IMR-90 (cell line): Measurements from ENCODE around the gene LZTFL1. TPM values are rescaled to one million over a fixed set of nuclear protein-coding genes. Genes with fewer than 3 reads are reported as not detected.

Experiments used
- ATAC-seq: fragments of 200-7000 bp; cut with Tn5 transposase; 2 replicates; pipeline ENCODE4 v1.9.1; 2020; ENCODE audit warnings: low read depth, mild to moderate bottlenecking, moderate library complexity
- BruUV-seq: library from RNA; stranded (reverse); fragments of 400-500 nt; replicated peaks from 2 replicates; lab custom pipeline; 2021; lab: Mats Ljungman, UMichigan
- CTCF ChIA-PET: fragments of 300-600 bp; formaldehyde crosslinking; extraction: SDS; loops from one replicate; lab custom pipeline; 2021; ENCODE audit warnings: antibody characterized with exemption; lab: Yijun Ruan, JAX
- POLR2A ChIA-PET: fragments of 300-600 bp; sonication (Branson Sonifier 250); formaldehyde crosslinking; loops from one replicate; lab custom pipeline; 2022; ENCODE audit warnings: antibody characterized with exemption; ENCODE audit not compliant: unreplicated experiment; lab: Charles Lee
- DNase-seq: peaks from one replicate; pipeline ENCODE4 v3.0.0; 2013
- H2AFZ ChIP-seq: replicated peaks from 2 replicates; pipeline ENCODE3; 2013; ENCODE audit warnings: low read length, mild to moderate bottlenecking; ENCODE audit not compliant: poor library complexity
- H2AK5ac ChIP-seq: 2 replicates; pipeline ENCODE4 v1.6.1; 2013; ENCODE audit warnings: low read depth, low read length, inconsistent platforms
- H2AK9ac ChIP-seq: replicated peaks from 2 replicates; pipeline ENCODE3; 2013; ENCODE audit warnings: mild to moderate bottlenecking, low read depth, low read length, moderate library complexity; ENCODE audit not compliant: poor library complexity
- H2BK120ac ChIP-seq: 2 replicates; pipeline ENCODE4 v1.6.1; 2013; ENCODE audit warnings: low read depth, low read length, inconsistent platforms
- H2BK15ac ChIP-seq: 3 replicates; pipeline ENCODE4 v1.6.1; 2013; ENCODE audit warnings: low read depth, low read length, inconsistent platforms
- H2BK20ac ChIP-seq: 2 replicates; pipeline ENCODE4 v1.6.1; 2013; ENCODE audit warnings: low read depth, mild to moderate bottlenecking, inconsistent platforms, low read length, moderate library complexity
- H2BK5ac ChIP-seq: 2 replicates; pipeline ENCODE4 v1.6.1; 2013; ENCODE audit warnings: mild to moderate bottlenecking, low read depth, low read length, inconsistent platforms; ENCODE audit not compliant: poor library complexity, severe bottlenecking
- H3K14ac ChIP-seq: replicated peaks from 2 replicates; pipeline ENCODE4 v1.6.1; 2013; ENCODE audit warnings: low read depth, low read length, inconsistent platforms
- H3K18ac ChIP-seq: 2 replicates; pipeline ENCODE4 v1.6.1; 2013; ENCODE audit warnings: low read depth, low read length, control low read depth
- H3K23ac ChIP-seq: 2 replicates; pipeline ENCODE4 v1.6.1; 2013; ENCODE audit warnings: low read depth, low read length, inconsistent platforms
- H3K27ac ChIP-seq: 2 replicates; pipeline ENCODE4 v1.5.1; 2013; ENCODE audit warnings: mild to moderate bottlenecking, control low read depth, low read length; ENCODE audit not compliant: insufficient read depth
- H3K27me3 ChIP-seq: 2 replicates; pipeline ENCODE4 v1.6.1; 2013; ENCODE audit warnings: low read length; ENCODE audit not compliant: control insufficient read depth, insufficient read depth
- H3K36me3 ChIP-seq: 2 replicates; pipeline ENCODE4 v1.6.1; 2013; ENCODE audit warnings: low read length, mixed read lengths; ENCODE audit not compliant: control insufficient read depth, insufficient read depth
- H3K4ac ChIP-seq: 2 replicates; pipeline ENCODE4 v1.6.1; 2013; ENCODE audit warnings: low read depth, low read length, inconsistent platforms
- H3K4me1 ChIP-seq: 2 replicates; pipeline ENCODE4 v1.6.1; 2013; ENCODE audit warnings: low read length, mixed read lengths; ENCODE audit not compliant: control insufficient read depth, insufficient read depth
- H3K4me2 ChIP-seq: 2 replicates; pipeline ENCODE4 v1.6.1; 2013; ENCODE audit warnings: low read depth, mild to moderate bottlenecking, control low read depth, low read length, moderate library complexity
- H3K4me3 ChIP-seq: 2 replicates; pipeline ENCODE4 v1.5.1; 2013; ENCODE audit warnings: low read depth, mild to moderate bottlenecking, control low read depth, low read length, moderate library complexity; ENCODE audit not compliant: insufficient read depth
- H3K56ac ChIP-seq: 2 replicates; pipeline ENCODE4 v1.6.1; 2013; ENCODE audit warnings: low read length, inconsistent platforms; ENCODE audit not compliant: insufficient read depth; ENCODE audit errors: extremely low read depth
- H3K79me1 ChIP-seq, 2 experiments: 2 replicates each; pipeline ENCODE4 v1.6.1; 2013; ENCODE audit warnings: low read length in 2 of 2, inconsistent platforms in 1 of 2, low read depth in 1 of 2
- H3K9ac ChIP-seq: 2 replicates; pipeline ENCODE4 v1.6.1; 2013; ENCODE audit warnings: low read depth, low read length, control low read depth
- H3K9me1 ChIP-seq: 2 replicates; pipeline ENCODE4 v1.6.1; 2013; ENCODE audit warnings: low read length, inconsistent platforms; ENCODE audit not compliant: insufficient read depth
- H3K9me3 ChIP-seq: 2 replicates; pipeline ENCODE4 v1.6.1; 2013; ENCODE audit warnings: low read length; ENCODE audit not compliant: control insufficient read depth, insufficient read depth
- H4K20me1 ChIP-seq: 2 replicates; pipeline ENCODE4 v1.6.1; 2013; ENCODE audit warnings: low read length, inconsistent platforms; ENCODE audit not compliant: insufficient read depth
- H4K5ac ChIP-seq: 2 replicates; pipeline ENCODE4 v1.6.1; 2013; ENCODE audit warnings: mild to moderate bottlenecking, low read depth, low read length, control low read depth
- H4K8ac ChIP-seq, 2 experiments: 2 replicates each; pipeline ENCODE4 v1.6.1; 2013; ENCODE audit warnings: low read depth in 2 of 2, low read length in 2 of 2, control low read depth in 1 of 2, inconsistent platforms in 1 of 2
- H4K91ac ChIP-seq: 2 replicates; pipeline ENCODE4 v1.6.1; 2013; ENCODE audit warnings: low read depth, low read length, inconsistent platforms; ENCODE audit not compliant: insufficient read depth
- BHLHE40 ChIP-seq: fragments of 150-350 bp; IDR thresholded peaks from 2 replicates; pipeline ENCODE4 v1.6.1; 2016; ENCODE audit warnings: mild to moderate bottlenecking, low read depth, low read length
- CEBPB ChIP-seq: IDR thresholded peaks from 2 replicates; pipeline ENCODE4 v1.6.1; 2012; ENCODE audit warnings: low read depth, low read length, improper control_type of control experiment
- CHD1 ChIP-seq: IDR thresholded peaks from 2 replicates; pipeline ENCODE4 v1.6.1; 2012; ENCODE audit warnings: low read depth, low read length, improper control_type of control experiment
- FOS ChIP-seq: fragments of 150-350 bp; IDR thresholded peaks from 2 replicates; pipeline ENCODE4 v1.6.1; 2016; ENCODE audit warnings: low read depth, low read length
- MAFK ChIP-seq: IDR thresholded peaks from 2 replicates; pipeline ENCODE4 v1.6.1; 2012; ENCODE audit warnings: low read depth, low read length, improper control_type of control experiment
- MAZ ChIP-seq: IDR thresholded peaks from 2 replicates; pipeline ENCODE4 v1.6.1; 2012; ENCODE audit warnings: low read depth, mild to moderate bottlenecking, low read length, improper control_type of control experiment, moderate library complexity, borderline replicate concordance
- MXI1 ChIP-seq: IDR thresholded peaks from 2 replicates; pipeline ENCODE4 v1.6.1; 2012; ENCODE audit warnings: low read depth, mild to moderate bottlenecking, low read length, moderate library complexity, borderline replicate concordance
- NFE2L2 ChIP-seq: fragments of 150-350 bp; IDR thresholded peaks from 2 replicates; pipeline ENCODE4 v1.6.1; 2016; ENCODE audit warnings: low read depth, mild to moderate bottlenecking, low read length
- POLR2A ChIP-seq: IDR thresholded peaks from 2 replicates; pipeline ENCODE4 v1.6.1; 2012; ENCODE audit warnings: mild to moderate bottlenecking, low read depth, low read length
- RAD21 ChIP-seq: IDR thresholded peaks from 2 replicates; pipeline ENCODE4 v1.6.1; 2012; ENCODE audit warnings: low read length, improper control_type of control experiment
- RCOR1 ChIP-seq: IDR thresholded peaks from 2 replicates; pipeline ENCODE4 v1.6.1; 2012; ENCODE audit warnings: mild to moderate bottlenecking, low read length, improper control_type of control experiment; ENCODE audit not compliant: insufficient replicate concordance
- RFX5 ChIP-seq: IDR thresholded peaks from 2 replicates; pipeline ENCODE4 v1.8.0; 2012; ENCODE audit warnings: low read depth, mild to moderate bottlenecking, low read length, moderate library complexity
- SMC3 ChIP-seq: fragments of 150-350 bp; IDR thresholded peaks from 2 replicates; pipeline ENCODE4 v1.6.1; 2016; ENCODE audit warnings: low read depth, mild to moderate bottlenecking, antibody characterized with exemption, low read length, moderate library complexity
- WGBS, 2 experiments: methylation state at CpG; one replicate each; pipeline versions ENCODE4 v1.1.5 to v1.1.7; 2013; ENCODE audit warnings: missing lambda C conversion rate in 2 of 2; ENCODE audit not compliant: insufficient read length in 1 of 2; ENCODE audit errors: extremely low coverage in 2 of 2; 5-methylcytosine and 5-hydroxymethylcytosine counted together
- dilution Hi-C: fragments of 300-500 bp; cut with HindIII; formaldehyde crosslinking; loops from one replicate; pipeline ENCODE4 v1.14.3; 2018; ENCODE audit warnings: low sequenced_read_pairs; ENCODE audit not compliant: unreplicated experiment
- in situ Hi-C: fragments of 300-500 bp; cut with MboI; formaldehyde crosslinking; loops from 3 replicates; pipeline ENCODE4 v1.14.3; 2019; ENCODE audit warnings: low sequenced_read_pairs, inconsistent platforms, mixed read lengths
- intact Hi-C: fragments of 100-400 bp; cut with micrococcal nuclease; formaldehyde crosslinking; loops from 2 replicates; pipeline ENCODE4 v1.10.0; 2022
- polyA plus RNA-seq, 3 experiments: library from polyadenylated mRNA; depleted of rRNA; stranded (reverse); fragments of >200 nt; gene quantifications; 2 replicates each; pipeline ENCODE4 v1.2.3, GENCODE V29; 2012; ENCODE audit warnings: low replicate concordance in 1 of 3
- total RNA-seq: library from RNA; depleted of rRNA; stranded (reverse); fragments of >200 nt; gene quantifications from 2 replicates; pipeline ENCODE4 v1.2.3, GENCODE V29; 2012
- TF ChIP-seq, protein P1 (sequence below): fragments of 150-350 bp; IDR thresholded peaks from 2 replicates; pipeline ENCODE4 v1.6.1; 2017; ENCODE audit warnings: mild to moderate bottlenecking, antibody characterized with exemption, low read length, low read depth
- TF ChIP-seq, protein P2 (sequence below): conservative IDR thresholded peaks from 2 replicates; pipeline ENCODE4 v1.5.1; 2012; ENCODE audit warnings: mild to moderate bottlenecking, low read depth, low read length, improper control_type of control experiment
- TF ChIP-seq, protein P3 (sequence below): fragments of 150-350 bp; IDR thresholded peaks from 2 replicates; pipeline ENCODE4 v1.6.1; 2016; ENCODE audit warnings: low read depth, mild to moderate bottlenecking, low read length, moderate library complexity, borderline replicate concordance

LZTFL1 gene
- total and polyA plus RNA-seq, 2 of the 4 experiments (the other 2 are of a cell fraction) = 10.3 to 10.4 TPM

DNA sequence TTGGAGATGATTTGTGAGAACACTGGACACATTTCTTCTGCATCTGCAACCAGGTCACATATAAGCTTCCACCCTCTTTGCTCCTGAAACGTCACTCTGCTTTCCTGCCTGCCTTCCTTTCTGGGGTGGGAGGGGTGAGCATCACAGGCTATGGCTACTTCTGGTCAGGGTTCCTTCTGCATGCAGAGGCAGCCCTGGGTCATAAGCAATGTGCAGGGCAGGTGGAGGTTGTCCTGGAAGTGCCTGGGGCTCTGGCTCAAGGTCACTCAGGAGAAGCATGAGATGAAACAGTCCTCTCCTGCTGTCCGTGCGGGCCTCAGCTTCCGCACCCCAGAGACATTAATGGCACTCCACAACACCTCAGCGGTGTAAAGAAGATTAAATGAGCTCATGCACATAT is 60.6 kb downstream of the LZTFL1 start:
- Histone ChIP-seq H4K91ac (no peak overlapping the region), H3K4ac (no peak overlapping the region), H2AK9ac (no peak overlapping the region), H4K8ac (no peak overlapping the region), H3K9ac (no peak overlapping the region), H3K9me1 (no peaks in the 10 kb centered on the region), H3K27me3 (peaks cover 68% of the 10 kb centered on the region), H3K9me3 (peaks cover 11% of the 10 kb centered on the region), H2BK5ac (no peak overlapping the region), H2BK15ac (no peak overlapping the region), H3K4me3 (no peak overlapping the region), H2BK20ac (no peak overlapping the region), H3K4me1 (no peaks in the 10 kb centered on the region), H3K18ac (no peak overlapping the region), H2BK120ac (no peak overlapping the region), H3K4me2 (no peak overlapping the region), H4K5ac (no peak overlapping the region), H2AK5ac (no peak overlapping the region), H3K36me3 (no peaks in the 10 kb centered on the region), H3K23ac (no peak overlapping the region), H3K56ac (no peak overlapping the region), H3K14ac (no peak overlapping the region), H2AFZ (no peak overlapping the region), H3K79me1 (no peaks in the 10 kb centered on the region), H3K27ac (no peak overlapping the region), H4K20me1 (no peaks in the 10 kb centered on the region)
- DNase-seq (no peak), ATAC-seq (no peak)
- no CpG with 5 or more reads among the region's 5 CpGs for WGBS, 2 experiments
- CTCF ChIA-PET = no interaction called here
- dilution Hi-C loops = no loop called here
- POLR2A ChIA-PET = no interaction called here
- TF ChIP-seq SMC3 (no peak), RFX5 (no peak), CHD1 (no peak), NFE2L2 (no peak), MXI1 (no peak), BHLHE40 (no peak), RCOR1 (no peak), FOS (no peak), CEBPB (no peak), POLR2A (no peak), RAD21 (no peak), MAZ (no peak), MAFK (no peak)
- TF ChIP-seq, protein P1, sequence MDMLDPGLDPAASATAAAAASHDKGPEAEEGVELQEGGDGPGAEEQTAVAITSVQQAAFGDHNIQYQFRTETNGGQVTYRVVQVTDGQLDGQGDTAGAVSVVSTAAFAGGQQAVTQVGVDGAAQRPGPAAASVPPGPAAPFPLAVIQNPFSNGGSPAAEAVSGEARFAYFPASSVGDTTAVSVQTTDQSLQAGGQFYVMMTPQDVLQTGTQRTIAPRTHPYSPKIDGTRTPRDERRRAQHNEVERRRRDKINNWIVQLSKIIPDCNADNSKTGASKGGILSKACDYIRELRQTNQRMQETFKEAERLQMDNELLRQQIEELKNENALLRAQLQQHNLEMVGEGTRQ = no peak
- TF ChIP-seq, protein P2, sequence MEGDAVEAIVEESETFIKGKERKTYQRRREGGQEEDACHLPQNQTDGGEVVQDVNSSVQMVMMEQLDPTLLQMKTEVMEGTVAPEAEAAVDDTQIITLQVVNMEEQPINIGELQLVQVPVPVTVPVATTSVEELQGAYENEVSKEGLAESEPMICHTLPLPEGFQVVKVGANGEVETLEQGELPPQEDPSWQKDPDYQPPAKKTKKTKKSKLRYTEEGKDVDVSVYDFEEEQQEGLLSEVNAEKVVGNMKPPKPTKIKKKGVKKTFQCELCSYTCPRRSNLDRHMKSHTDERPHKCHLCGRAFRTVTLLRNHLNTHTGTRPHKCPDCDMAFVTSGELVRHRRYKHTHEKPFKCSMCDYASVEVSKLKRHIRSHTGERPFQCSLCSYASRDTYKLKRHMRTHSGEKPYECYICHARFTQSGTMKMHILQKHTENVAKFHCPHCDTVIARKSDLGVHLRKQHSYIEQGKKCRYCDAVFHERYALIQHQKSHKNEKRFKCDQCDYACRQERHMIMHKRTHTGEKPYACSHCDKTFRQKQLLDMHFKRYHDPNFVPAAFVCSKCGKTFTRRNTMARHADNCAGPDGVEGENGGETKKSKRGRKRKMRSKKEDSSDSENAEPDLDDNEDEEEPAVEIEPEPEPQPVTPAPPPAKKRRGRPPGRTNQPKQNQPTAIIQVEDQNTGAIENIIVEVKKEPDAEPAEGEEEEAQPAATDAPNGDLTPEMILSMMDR = no peak
- TF ChIP-seq, protein P3, sequence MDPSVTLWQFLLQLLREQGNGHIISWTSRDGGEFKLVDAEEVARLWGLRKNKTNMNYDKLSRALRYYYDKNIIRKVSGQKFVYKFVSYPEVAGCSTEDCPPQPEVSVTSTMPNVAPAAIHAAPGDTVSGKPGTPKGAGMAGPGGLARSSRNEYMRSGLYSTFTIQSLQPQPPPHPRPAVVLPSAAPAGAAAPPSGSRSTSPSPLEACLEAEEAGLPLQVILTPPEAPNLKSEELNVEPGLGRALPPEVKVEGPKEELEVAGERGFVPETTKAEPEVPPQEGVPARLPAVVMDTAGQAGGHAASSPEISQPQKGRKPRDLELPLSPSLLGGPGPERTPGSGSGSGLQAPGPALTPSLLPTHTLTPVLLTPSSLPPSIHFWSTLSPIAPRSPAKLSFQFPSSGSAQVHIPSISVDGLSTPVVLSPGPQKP = no peak
- in situ Hi-C loops = no loop called here
- intact Hi-C loops = no loop called here
- no TSS peak for BruUV-seq
